Measurements from ENCODE around the gene ATP11C. TPM values are rescaled to one million over a fixed set of nuclear protein-coding genes. Genes with fewer than 3 reads are reported as not detected.

The ATP11C gene
- polyA plus RNA-seq, 1 donor (not counting 4 experiments of a cell fraction or from before 2014, with no cell fraction given), result 14.0 TPM

- peaks cover 2% of the 10 kb centered on the region for H3K79me2 ChIP-seq (ENCODE audit: control insufficient read depth, insufficient read depth, low read length)
- H3K36me3 ChIP-seq (ENCODE audit: control insufficient read depth in 2 of 2, extremely low read depth in 1 of 2, insufficient read depth in 2 of 2, low read length in 2 of 2), result no peaks in the 10 kb centered on the region
- no peak overlapping the region for H3K27ac ChIP-seq (ENCODE audit: control insufficient read depth, insufficient read depth, low read length)
- H3K9ac ChIP-seq (ENCODE audit: control insufficient read depth, extremely low read depth, insufficient read depth, low read length), result no peak overlapping the region
- no peak for TF ChIP-seq EZH2 (IDR thresholded peaks at IDR 0.05; ENCODE audit: low read length)
- FAIRE-seq, result no peak
- no peak overlapping the region for H3K4me2 ChIP-seq (ENCODE audit: control insufficient read depth, extremely low read depth, insufficient read depth, low read depth, low read length)
- no peak overlapping the region for H2AFZ ChIP-seq (ENCODE audit: control insufficient read depth, low read length)
- no peaks in the 10 kb centered on the region for H3K27me3 ChIP-seq (ENCODE audit: control insufficient read depth, extremely low read depth, insufficient read depth, low read length)
- dilution Hi-C loops (cut with MboI; ENCODE audit: extremely low pct_ligation_motif_present, low sequenced_read_pairs), result no loop called here
- no peaks in the 10 kb centered on the region for H3K4me1 ChIP-seq (ENCODE audit: control insufficient read depth, extremely low read depth, insufficient read depth, low read length)
- H3K4me3 ChIP-seq (ENCODE audit: control insufficient read depth in 2 of 3, extremely low read depth in 1 of 3, insufficient read depth in 2 of 3, low read depth in 1 of 3, low read length in 3 of 3), result no peak overlapping the region
- no peaks in the 10 kb centered on the region for H3K9me1 ChIP-seq (ENCODE audit: control insufficient read depth, extremely low read depth, insufficient read depth, low read length)
- no peak for DNase-seq (ENCODE audit: low read depth, low spot score)
- no peaks in the 10 kb centered on the region for H3K9me3 ChIP-seq (ENCODE audit: control insufficient read depth, low read depth, low read length)
- no peaks in the 10 kb centered on the region for H4K20me1 ChIP-seq (ENCODE audit: control insufficient read depth, extremely low read depth, insufficient read depth, low read length)
These were observed 98.0 kb downstream of the ATP11C start for GRCh38 chrX:139834879-139835278.

GRCh38 chrX:139832718-139833309, 100.0 kb downstream of the ATP11C start:
- DNase-seq (ENCODE audit: low read depth, low spot score), result no peak
- dilution Hi-C loops (cut with MboI; ENCODE audit: extremely low pct_ligation_motif_present, low sequenced_read_pairs), result no loop called here

More at GRCh38 chrX:139832718-139833309, 100.0 kb downstream of the ATP11C start:
- H3K79me2 ChIP-seq (ENCODE audit: control insufficient read depth, insufficient read depth, low read length), result no peaks in the 10 kb centered on the region
- TF ChIP-seq CTCF (optimal IDR thresholded peaks at IDR 0.05 in 1 of 3, IDR thresholded peaks at IDR 0.05 in 1 of 3, conservative IDR thresholded peaks at IDR 0.05 in 1 of 3; ENCODE audit: extremely low read depth in 1 of 3, insufficient read depth in 2 of 3, low read length in 3 of 3), result no peak
- no peaks in the 10 kb centered on the region for H3K36me3 ChIP-seq (ENCODE audit: control insufficient read depth in 2 of 2, extremely low read depth in 1 of 2, insufficient read depth in 2 of 2, low read length in 2 of 2)
- no peaks in the 10 kb centered on the region for H4K20me1 ChIP-seq (ENCODE audit: control insufficient read depth, extremely low read depth, insufficient read depth, low read length)
- H3K4me3 ChIP-seq (ENCODE audit: control insufficient read depth in 2 of 3, extremely low read depth in 1 of 3, insufficient read depth in 2 of 3, low read depth in 1 of 3, low read length in 3 of 3), result no peak overlapping the region
- no peaks in the 10 kb centered on the region for H3K9me1 ChIP-seq (ENCODE audit: control insufficient read depth, extremely low read depth, insufficient read depth, low read length)
- no peak overlapping the region for H3K27ac ChIP-seq (ENCODE audit: control insufficient read depth, insufficient read depth, low read length)
- no peaks in the 10 kb centered on the region for H3K4me1 ChIP-seq (ENCODE audit: control insufficient read depth, extremely low read depth, insufficient read depth, low read length)
- no peak overlapping the region for H3K4me2 ChIP-seq (ENCODE audit: control insufficient read depth, extremely low read depth, insufficient read depth, low read depth, low read length)
- H3K27me3 ChIP-seq (ENCODE audit: control insufficient read depth, extremely low read depth, insufficient read depth, low read length), result no peaks in the 10 kb centered on the region
- H2AFZ ChIP-seq (ENCODE audit: control insufficient read depth, low read length), result no peak overlapping the region
- FAIRE-seq, result no peak
- no peak overlapping the region for H3K9ac ChIP-seq (ENCODE audit: control insufficient read depth, extremely low read depth, insufficient read depth, low read length)
- no peaks in the 10 kb centered on the region for H3K9me3 ChIP-seq (ENCODE audit: control insufficient read depth, low read depth, low read length)

Measured in keratinocyte (primary cell).